ENCODE results near the gene RHOA.
"Not testable (repeated sequence)": the region's sequence is repeated elsewhere in the genome, so short reads cannot be mapped to it uniquely, and the experiment has no call there.

Gene RHOA

GRCh38 chr3:49410846-49411534 lies 786 bp downstream of the RHOA start:
- DNase-seq, result no peak

DNA sequence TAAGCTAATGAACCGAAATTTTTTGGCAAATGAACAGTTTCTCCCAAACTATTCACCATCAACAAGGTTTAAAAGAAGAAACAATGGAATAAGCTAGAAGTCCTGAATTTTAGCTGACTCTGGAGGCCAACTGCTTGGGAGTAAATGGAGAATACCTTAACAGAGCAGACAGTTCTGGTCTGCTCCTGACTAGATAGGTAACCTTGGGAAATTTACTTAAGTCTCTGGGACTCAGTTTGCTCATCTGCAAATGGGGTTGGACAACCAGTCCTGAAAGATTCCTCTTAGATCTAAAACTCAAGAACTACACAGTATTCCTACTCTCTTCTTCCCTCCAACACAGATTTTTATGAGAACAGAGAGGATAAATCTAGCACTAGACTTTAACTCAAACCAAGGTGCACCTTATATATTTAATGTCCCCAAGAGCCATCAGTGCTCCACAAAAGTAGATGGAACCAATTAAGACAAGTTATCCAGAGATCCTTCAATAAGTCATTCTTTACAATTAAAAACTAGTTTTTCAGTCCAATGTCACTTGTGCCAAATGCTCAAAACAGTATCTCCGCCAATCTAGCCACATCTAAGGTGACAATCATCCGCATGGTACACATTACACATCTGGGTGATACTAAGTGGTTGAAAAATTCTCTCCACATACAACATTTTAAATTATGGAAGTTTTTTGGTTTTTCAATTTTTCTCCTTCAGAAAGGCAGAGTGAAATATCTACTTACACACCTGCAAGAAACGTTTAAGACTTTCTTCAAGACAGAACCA lies 1.5 kb downstream of the RHOA start:
- DNase-seq, result no peak

DNA sequence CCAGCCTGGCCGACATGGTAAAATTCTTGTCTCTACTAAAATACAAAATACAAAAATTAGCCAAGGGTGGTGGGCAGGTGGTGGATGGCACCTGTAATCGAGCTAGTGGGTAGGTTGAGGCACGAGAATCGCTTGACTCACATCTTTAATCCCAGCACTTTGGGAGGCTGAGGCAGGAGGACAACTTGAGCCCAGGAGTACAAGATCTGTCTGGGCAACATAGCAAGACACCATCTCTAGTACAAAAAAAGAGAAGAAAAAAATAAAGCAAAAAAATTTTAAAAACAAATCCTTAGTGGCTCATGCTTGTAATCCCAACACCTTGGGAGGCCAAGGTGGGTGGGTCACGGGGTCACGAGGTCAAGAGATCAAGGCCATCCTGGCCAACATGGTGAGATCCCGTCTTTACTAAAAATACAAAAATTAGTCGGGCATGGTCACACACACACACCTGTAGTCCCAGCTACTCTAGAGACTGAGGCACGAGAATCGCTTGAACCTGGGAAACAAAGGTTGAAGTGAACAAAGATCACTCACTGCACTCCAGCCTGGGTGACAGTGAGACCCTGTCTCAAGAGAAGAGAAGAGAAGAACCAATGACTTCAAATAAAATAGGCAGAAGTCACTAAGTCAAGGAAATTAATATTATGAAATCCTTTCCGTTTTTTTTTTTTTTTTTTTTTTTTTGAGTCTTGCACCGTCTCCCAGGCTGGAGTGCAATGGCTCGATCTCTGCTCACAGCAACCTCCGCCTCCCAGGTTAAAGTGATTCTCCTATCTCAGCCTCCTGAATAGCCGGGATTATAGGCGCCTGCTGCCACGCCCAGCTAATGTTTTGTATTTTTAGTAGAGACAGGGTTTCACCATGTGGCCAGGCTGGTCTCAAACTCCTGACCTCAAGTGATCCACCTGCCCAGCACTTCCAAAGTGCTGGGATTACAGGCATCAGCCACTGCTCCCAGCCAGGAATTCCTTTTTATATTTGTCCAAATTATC lies 4.9 kb downstream of the RHOA start:
- DNase-seq, result no peak

GRCh38 chr3:49405570-49405969 lies 6.2 kb downstream of the RHOA start:
- DNase-seq, result not testable (repeated sequence)

DNA sequence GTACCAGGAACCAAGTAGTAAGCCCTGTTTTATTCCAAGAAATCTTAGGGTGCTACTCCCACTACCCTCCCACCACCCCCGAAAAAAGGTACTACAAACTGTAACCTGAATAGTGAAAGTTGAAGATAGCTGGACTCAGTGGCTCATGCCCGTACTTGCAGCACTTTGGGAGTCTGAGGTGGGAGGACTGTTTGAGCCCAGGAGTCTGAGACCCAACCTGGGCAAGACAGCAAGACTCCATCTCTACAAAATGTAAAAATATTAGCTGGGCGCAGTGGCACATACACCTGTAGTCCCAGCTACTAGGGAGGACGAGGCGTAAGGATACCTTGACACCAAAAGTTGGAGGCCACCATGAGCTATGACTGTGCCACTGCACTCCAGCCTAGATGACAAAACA lies 7.9 kb downstream of the RHOA start:
- no peak for DNase-seq

- no peak for DNase-seq
Observed at GRCh38 chr3:49401766-49402165, 10.0 kb downstream of the RHOA start.

DNA sequence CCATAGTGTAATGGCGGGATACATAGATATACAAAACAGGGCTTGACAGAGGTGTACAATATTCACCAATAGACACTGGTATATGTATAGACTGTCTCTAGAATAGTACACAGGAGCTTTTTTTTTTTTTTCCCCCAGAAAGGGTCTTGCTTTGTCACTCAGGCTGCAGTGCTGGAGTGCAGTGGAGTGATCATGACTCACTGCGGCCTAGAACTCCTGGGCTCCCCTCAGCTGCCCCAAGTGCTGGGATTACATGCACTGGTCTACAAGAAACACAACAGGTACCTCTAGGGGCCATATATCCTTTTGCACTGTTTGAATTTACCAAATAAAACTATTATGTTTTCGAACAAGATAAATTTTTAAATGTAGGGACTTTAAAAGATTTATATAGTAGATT lies 12.3 kb downstream of the RHOA start:
- DNase-seq, result no peak

DNA sequence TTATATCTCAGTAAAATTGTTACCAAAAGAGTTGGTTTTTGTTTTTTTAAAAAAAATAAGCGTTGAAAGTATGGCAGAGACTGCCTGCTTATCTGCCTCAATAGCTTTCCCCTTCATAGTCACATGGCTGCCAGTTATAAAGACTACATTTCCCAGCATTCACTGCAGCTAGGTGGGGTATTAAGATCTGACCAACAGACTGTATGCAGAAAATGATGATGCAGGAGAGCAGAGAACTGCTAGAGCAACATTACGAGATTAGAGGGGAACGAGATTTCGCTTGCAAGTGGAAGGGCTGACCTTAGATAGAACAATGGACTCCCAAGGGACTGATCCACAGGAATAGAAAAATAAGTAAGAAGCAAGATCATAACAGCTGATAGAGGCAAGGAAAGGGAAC lies 14.3 kb downstream of the RHOA start:
- peak; percentile 58 for DNase-seq

DNA sequence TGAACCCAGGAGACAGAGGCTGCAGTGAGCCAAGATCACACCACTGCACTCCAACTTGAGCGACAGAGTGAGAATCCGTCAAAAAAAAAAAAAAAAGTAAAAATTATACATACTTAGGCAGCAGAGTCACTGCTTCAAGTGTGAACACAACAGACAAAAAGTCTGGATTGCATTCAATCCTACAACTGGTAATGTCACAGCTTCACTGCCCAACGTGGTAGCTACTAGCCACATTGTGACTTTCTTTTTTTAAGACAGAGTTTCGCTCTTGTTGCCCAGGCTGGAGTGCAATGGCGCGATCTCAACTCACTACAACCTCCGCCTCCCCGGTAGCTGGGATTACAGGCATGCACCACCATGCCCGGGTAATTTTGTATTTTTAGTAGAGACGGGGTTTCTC lies 20.5 kb downstream of the RHOA start:
- not testable (repeated sequence) for DNase-seq

GRCh38 chr3:49389297-49389696 lies 22.5 kb downstream of the RHOA start:
- no peak for DNase-seq

- DNase-seq, result no peak
Observed at GRCh38 chr3:49388289-49388820, 23.4 kb downstream of the RHOA start.

DNA sequence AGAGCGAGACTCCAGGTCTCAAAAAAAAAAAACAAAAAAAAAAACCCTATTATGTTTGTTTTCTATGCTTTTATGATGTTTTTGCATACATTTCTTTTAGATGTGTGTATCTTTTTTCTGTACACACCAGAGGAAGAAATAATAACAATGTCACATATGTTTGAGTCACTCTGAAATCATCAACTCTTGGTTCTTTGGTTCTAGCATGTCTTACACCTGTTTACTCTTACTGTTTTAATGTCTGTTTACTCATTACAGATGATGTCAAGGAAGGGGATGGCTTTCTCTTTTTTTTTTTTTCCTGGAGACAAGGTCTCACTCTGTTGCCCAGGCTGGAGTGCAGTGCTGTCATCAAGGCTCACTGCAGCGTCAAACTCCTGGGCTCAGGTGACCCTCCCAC lies 24.1 kb downstream of the RHOA start:
- no peak for DNase-seq

DNA sequence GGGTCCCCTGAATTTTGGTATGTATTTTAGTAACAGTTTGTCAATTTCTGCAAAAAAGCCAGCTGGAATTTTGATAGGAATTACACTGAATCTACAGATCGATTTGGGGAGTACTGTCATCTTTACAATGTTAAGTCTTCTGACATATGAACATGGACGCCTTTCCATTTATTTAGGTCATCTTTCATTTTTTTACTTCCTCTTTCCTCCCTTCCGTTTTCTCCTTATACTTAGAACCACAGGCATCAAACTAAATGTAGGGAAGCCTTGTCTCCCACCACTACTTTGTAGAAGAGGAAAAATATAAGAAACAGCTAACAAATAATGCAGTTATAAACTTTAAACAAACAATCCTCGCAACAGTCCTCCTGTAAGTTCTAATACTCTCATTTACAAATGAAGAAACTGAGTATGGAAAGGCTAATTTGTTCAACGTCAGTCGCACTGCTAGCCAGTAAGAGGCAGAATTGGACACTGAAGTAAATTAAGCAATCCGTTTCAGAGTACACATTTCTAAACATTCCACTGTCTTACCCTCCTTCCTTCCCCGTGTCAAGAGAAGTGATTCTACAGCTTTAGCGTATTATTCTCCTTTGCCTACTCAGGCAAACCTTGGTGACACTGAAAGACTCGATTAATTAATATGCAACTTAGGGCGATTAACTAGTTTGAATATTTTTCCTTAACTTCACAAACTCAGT lies 25.6 kb downstream of the RHOA start:
- peak; percentile 56 for DNase-seq

DNA sequence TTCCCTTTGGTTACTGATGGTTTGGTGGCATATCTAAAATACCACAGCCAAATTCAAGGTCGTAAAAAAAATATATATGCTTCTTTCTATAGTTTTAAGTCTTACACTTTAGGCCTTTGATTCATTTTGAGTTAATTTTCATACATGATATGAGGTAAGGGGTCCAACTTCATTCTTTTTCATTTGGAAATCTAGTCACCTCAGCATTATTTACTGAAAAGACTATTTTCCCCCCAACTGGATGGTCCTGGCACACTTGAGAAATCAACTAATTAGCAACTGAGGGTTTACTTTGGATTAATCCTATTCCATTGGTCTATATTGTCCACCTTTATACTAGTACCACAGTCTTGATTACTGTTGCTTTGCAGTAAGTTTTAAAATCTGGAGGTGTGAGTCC lies 26.2 kb downstream of the RHOA start:
- DNase-seq, result no peak

DNA sequence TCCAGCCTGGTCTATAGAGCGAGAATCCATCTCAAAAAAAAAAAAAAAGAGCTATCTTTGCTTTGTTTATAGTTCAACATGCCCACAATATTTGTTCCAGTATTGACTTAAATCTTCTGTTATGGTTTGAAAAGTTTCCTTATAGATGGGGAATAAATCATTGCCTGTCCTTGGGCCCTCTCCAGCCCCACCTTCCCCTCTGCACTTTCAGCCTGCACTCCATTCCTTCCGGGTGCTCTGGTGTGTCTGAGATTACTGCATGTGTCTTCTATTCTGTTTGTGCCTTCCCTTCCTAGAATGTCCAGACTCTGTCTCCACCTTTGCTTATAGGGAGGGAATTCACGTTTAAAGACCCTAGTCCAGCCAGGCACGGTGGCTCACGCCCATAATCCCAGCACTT lies 28.4 kb downstream of the RHOA start:
- no peak for DNase-seq

DNA sequence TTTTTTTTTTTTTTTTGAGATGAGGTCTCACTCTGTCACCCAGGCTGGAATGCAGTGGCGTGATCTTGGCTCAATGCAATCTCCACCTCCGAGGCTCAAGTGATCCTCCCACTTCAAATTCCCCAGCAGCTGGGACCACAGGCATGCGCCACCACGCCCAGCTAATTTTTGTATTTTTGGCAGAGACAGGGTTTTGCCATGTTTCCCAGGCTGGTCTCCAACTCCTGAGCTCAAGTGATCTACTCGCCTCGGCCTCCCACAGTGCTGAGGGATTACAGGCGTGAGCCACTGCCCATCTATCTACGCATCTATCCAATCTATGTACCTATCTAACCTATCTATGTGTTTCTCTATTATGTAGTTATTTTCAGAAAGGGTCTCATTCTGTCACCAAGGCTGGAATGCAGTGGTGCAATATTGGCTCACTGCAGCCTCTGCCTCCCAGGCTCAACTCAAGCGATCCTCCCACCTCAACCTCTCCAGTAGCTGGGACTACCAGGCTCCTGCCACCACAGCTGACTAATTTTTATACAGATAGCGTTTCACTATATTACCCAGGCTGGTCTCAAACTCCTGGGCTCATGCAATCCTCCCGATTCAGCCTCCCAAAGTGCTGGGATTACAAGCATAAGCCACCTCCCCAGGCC lies 33.4 kb downstream of the RHOA start:
- DNase-seq, result no peak

DNA sequence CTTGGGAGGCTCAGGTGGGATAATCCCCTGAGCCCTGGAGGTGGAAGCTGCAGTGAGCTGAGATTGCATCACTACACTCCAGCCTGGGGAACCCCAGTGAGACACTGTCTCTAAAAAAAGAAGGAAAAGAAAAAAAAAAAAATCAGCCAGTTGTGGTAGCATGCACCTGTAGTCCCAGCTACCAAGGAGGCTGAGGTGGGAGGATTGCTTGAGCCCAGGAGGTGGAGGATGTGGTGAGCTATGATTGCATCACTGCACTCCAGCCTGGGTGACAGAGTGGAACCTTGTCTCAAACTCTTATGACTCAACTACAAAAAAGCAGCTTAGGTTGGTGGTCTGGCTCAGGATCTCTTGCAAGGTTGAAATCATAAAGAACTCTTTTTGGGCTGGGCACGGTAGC lies 34.3 kb downstream of the RHOA start:
- DNase-seq, result no peak

DNA sequence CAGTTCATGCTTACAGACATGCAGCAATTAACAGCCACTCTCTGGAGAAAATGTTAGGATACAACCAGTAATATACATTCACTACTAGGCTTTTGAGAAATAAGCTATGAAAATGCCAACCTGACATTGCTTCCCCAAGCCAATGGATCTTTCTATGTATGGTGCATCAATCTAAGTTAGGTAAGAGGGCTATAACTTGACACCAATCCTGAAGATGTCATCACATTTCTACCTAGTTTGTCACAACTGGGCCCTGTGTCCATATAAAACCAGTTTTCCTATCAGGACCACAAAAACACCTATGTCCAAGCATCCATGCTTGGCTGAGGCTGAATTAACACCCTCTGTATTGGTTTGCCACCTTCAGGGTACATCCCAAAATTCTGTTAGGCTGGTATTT lies 39.8 kb downstream of the RHOA start:
- no peak for DNase-seq

- DNase-seq, result no peak
Observed at GRCh38 chr3:49370585-49371290, 41.0 kb downstream of the RHOA start.

GRCh38 chr3:49362561-49362960 lies 49.2 kb downstream of the RHOA start:
- DNase-seq, result no peak

DNA sequence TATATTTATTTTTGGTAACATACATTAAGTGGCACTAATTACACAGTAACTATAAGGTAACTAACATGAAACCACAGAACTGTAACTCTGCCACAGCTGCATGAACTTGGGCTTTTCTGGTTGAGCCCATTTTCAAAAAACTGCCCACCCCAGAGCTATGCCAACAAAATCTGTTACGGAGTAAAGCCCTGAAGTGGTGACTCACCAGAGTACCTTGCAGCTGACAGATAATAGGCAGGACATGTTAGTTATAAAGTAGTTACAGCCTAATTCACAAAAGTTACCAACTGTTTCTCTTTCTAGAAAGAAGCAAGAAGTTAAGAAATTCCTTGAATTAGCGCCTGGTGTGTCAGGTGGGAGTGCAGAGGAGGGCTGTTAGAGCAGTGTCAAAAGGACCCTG lies 52.2 kb downstream of the RHOA start:
- no peak for DNase-seq

Data from OCI-M1 (cell line).